HCT116 (cell line): ENCODE results near the gene COA3. TPM values are rescaled to one million over a fixed set of nuclear protein-coding genes. Genes with fewer than 3 reads are reported as not detected.

Experiments
- ATAC-seq: fragments of 200-7000 bp; cut with Tn5 transposase; 2 replicates; pipeline ENCODE4 v1.9.1; 2020; ENCODE audit warnings: mild to moderate bottlenecking, moderate library complexity
- BruUV-seq: library from RNA; stranded (reverse); fragments of 400-500 nt; replicated peaks from 2 replicates; lab custom pipeline; 2021; lab: Mats Ljungman, UMichigan
- CTCF ChIA-PET: fragments of 300-600 bp; sonication (Branson Sonifier 250); formaldehyde crosslinking; loops from one replicate; lab custom pipeline; 2021; ENCODE audit warnings: antibody characterized with exemption; lab: Charles Lee
- POLR2A ChIA-PET: fragments of 300-600, 350-600 bp; sonication (Branson Sonifier 250); formaldehyde crosslinking; loops from one replicate; lab custom pipeline; 2021; ENCODE audit warnings: antibody characterized with exemption; lab: Charles Lee
- RAD21 ChIA-PET, 2 experiments: fragments of 300-600 bp; sonication (Branson Sonifier 250); formaldehyde crosslinking; loops; one replicate each; lab custom pipeline; 2023; ENCODE audit warnings: low total read pairs in 2 of 2; ENCODE audit not compliant: uncharacterized antibody in 2 of 2, unreplicated experiment in 2 of 2, low non-redundant PET in 1 of 2; lab: Charles Lee
- DNase-seq: peaks from one replicate; pipeline ENCODE4 v3.0.0-alpha.2; 2010; ENCODE audit warnings: low read depth, low spot score
- H2AFZ ChIP-seq: fragments of 200-600 bp; shearing (Covaris generic), sonication (generic); 2 replicates; pipeline ENCODE4 v1.6.1; 2017; ENCODE audit warnings: low read depth, mixed run types, mixed read lengths, antibody characterized with exemption, low read length; ENCODE audit not compliant: poor library complexity, severe bottlenecking
- H3K27ac ChIP-seq: 2 replicates; pipeline ENCODE4 v1.5.1; 2012; ENCODE audit warnings: low read depth, low read length
- H3K27me3 ChIP-seq: fragments of 200-600 bp; sonication (generic); 2 replicates; pipeline ENCODE4 v1.6.1; 2016; ENCODE audit warnings: mixed run types, low read length, mixed read lengths; ENCODE audit not compliant: insufficient read depth
- H3K36me3 ChIP-seq, 2 experiments: fragments of 200-500 bp in 1 of 2; fragments of 200-600 bp in 1 of 2; sonication (Bioruptor generic) in 1 of 2; sonication (generic) in 1 of 2; 2 replicates each; pipeline versions ENCODE4 v1.5.1 to v1.6.1; 2014 to 2016; ENCODE audit warnings: low read length in 2 of 2, inconsistent platforms in 1 of 2, mixed read lengths in 1 of 2, mixed run types in 1 of 2; ENCODE audit not compliant: insufficient read depth in 2 of 2, control insufficient read depth in 1 of 2
- H3K4me1 ChIP-seq, 2 experiments: fragments of 200-600 bp in 1 of 2; sonication (generic) in 1 of 2; 2 replicates each; pipeline versions ENCODE4 v1.5.1 to v1.6.1; 2012 to 2017; ENCODE audit warnings: low read length in 2 of 2, inconsistent platforms in 1 of 2, mild to moderate bottlenecking in 1 of 2, mixed read lengths in 1 of 2, mixed run types in 1 of 2, moderate library complexity in 1 of 2; ENCODE audit not compliant: insufficient read depth in 2 of 2, control insufficient read depth in 1 of 2
- H3K4me2 ChIP-seq: fragments of 200-600 bp; sonication (generic); 2 replicates; pipeline ENCODE4 v1.6.1; 2017; ENCODE audit warnings: mixed run types, low read length, mixed read lengths
- H3K4me3 ChIP-seq, 2 experiments: fragments of 200-600 bp in 1 of 2; sonication (generic) in 1 of 2; replicated peaks in 1 of 2; 2 replicates each; pipeline ENCODE4 v1.5.1; 2011 to 2016; ENCODE audit warnings: low read length in 2 of 2, control low read depth in 1 of 2, low read depth in 1 of 2, mild to moderate bottlenecking in 1 of 2, mixed read lengths in 1 of 2, mixed run types in 1 of 2
- H3K79me2 ChIP-seq: fragments of 200-600 bp; sonication (generic); 2 replicates; pipeline ENCODE4 v1.6.1; 2017; ENCODE audit warnings: mild to moderate bottlenecking, mixed run types, low read length, moderate library complexity, mixed read lengths; ENCODE audit not compliant: insufficient read depth
- H3K9ac ChIP-seq: fragments of 200-600 bp; sonication (generic); 2 replicates; pipeline ENCODE4 v1.6.1; 2016; ENCODE audit warnings: low read length, mixed read lengths
- H3K9me2 ChIP-seq: fragments of 200-600 bp; sonication (generic), shearing (Covaris generic); 2 replicates; pipeline ENCODE4 v1.6.1; 2017; ENCODE audit warnings: mixed run types, mild to moderate bottlenecking, moderate library complexity; ENCODE audit not compliant: insufficient read depth
- H3K9me3 ChIP-seq, 2 experiments: fragments of 200-500 bp in 1 of 2; fragments of 200-600 bp in 1 of 2; sonication (Bioruptor generic) in 1 of 2; sonication (generic) in 1 of 2; 2 replicates each; pipeline ENCODE4 v1.6.1; 2014 to 2017; ENCODE audit warnings: low read length in 2 of 2, mixed read lengths in 2 of 2, inconsistent platforms in 1 of 2, low read depth in 1 of 2, mild to moderate bottlenecking in 1 of 2, mixed run types in 1 of 2, moderate library complexity in 1 of 2; ENCODE audit not compliant: control insufficient read depth in 1 of 2, insufficient read depth in 1 of 2
- H4K20me1 ChIP-seq: fragments of 200-600 bp; sonication (generic), shearing (Covaris generic); 2 replicates; pipeline ENCODE4 v1.6.1; 2017; ENCODE audit warnings: mixed run types, mild to moderate bottlenecking, moderate library complexity; ENCODE audit not compliant: insufficient read depth
- CEBPB ChIP-seq: IDR thresholded peaks from 2 replicates; pipeline ENCODE4 v1.6.1; 2012; ENCODE audit warnings: low read depth
- EGR1 ChIP-seq: IDR thresholded peaks from 2 replicates; pipeline ENCODE4 v1.6.1; 2012; ENCODE audit warnings: low read depth
- EZH2 ChIP-seq: fragments of 200-600 bp; sonication (generic); IDR thresholded peaks from 2 replicates; pipeline ENCODE4 v1.6.1; 2017; ENCODE audit warnings: antibody characterized with exemption, mixed run types
- FOSL1 ChIP-seq: IDR thresholded peaks from 2 replicates; pipeline ENCODE4 v1.6.1; 2012; ENCODE audit warnings: low read depth
- JUND ChIP-seq: IDR thresholded peaks from 2 replicates; pipeline ENCODE4 v1.6.1; 2012
- POLR2A ChIP-seq: IDR thresholded peaks from 2 replicates; pipeline ENCODE4 v1.7.0; 2011; ENCODE audit warnings: borderline replicate concordance; ENCODE audit not compliant: insufficient read depth, insufficient read length; ENCODE audit errors: extremely low read depth
- POLR2AphosphoS5 ChIP-seq: IDR thresholded peaks from 2 replicates; pipeline ENCODE4 v1.6.1; 2011; ENCODE audit warnings: mild to moderate bottlenecking, low read depth, low read length, moderate library complexity
- RAD21 ChIP-seq: IDR thresholded peaks from 2 replicates; pipeline ENCODE4 v1.6.1; 2012; ENCODE audit warnings: low read depth, mild to moderate bottlenecking
- SIN3A ChIP-seq: IDR thresholded peaks from 2 replicates; pipeline ENCODE4 v1.6.1; 2012; ENCODE audit warnings: low read depth
- SP1 ChIP-seq: IDR thresholded peaks from 2 replicates; pipeline ENCODE4 v1.6.1; 2012; ENCODE audit warnings: low read depth
- TCF7L2 ChIP-seq: IDR thresholded peaks from 2 replicates; pipeline ENCODE4 v1.7.0; 2011; ENCODE audit warnings: borderline replicate concordance, inconsistent platforms; ENCODE audit not compliant: insufficient read depth, insufficient read length; ENCODE audit errors: extremely low read depth
- ZFX ChIP-seq: fragments of 450-650 bp; IDR thresholded peaks from 2 replicates; pipeline ENCODE4 v1.6.1; 2017
- intact Hi-C: fragments of 100-400 bp; cut with micrococcal nuclease; formaldehyde crosslinking; loops from 2 replicates; pipeline ENCODE4 v1.10.0; 2022
- total RNA-seq: library from RNA; stranded (reverse); gene quantifications from one replicate; pipeline ENCODE4 v1.2.1, GENCODE V29; 2021; ENCODE audit not compliant: unreplicated experiment
- TF ChIP-seq, protein P1 (sequence below): IDR thresholded peaks from 2 replicates; pipeline ENCODE4 v1.6.1; 2012; ENCODE audit warnings: low read depth
- TF ChIP-seq, protein P2 (sequence below): IDR thresholded peaks from 2 replicates; pipeline ENCODE4 v1.6.1; 2012
- TF ChIP-seq, protein P3 (sequence below), 3 experiments: fragments of 200-600 bp in 1 of 3; sonication (generic) in 1 of 3; IDR thresholded peaks in 2 of 3; conservative IDR thresholded peaks in 1 of 3; 2 replicates each; pipeline ENCODE4 v1.5.1; 2012 to 2017; ENCODE audit warnings: low read depth in 2 of 3, low read length in 2 of 3, antibody characterized with exemption in 1 of 3, borderline replicate concordance in 1 of 3, control low read depth in 1 of 3, mild to moderate bottlenecking in 1 of 3, mixed read lengths in 1 of 3, mixed run types in 1 of 3, moderate library complexity in 1 of 3; ENCODE audit not compliant: insufficient read depth in 1 of 3

The COA3 gene
- total RNA-seq, 1 experiment from 2014 or later, result 37.1 TPM

DNA sequence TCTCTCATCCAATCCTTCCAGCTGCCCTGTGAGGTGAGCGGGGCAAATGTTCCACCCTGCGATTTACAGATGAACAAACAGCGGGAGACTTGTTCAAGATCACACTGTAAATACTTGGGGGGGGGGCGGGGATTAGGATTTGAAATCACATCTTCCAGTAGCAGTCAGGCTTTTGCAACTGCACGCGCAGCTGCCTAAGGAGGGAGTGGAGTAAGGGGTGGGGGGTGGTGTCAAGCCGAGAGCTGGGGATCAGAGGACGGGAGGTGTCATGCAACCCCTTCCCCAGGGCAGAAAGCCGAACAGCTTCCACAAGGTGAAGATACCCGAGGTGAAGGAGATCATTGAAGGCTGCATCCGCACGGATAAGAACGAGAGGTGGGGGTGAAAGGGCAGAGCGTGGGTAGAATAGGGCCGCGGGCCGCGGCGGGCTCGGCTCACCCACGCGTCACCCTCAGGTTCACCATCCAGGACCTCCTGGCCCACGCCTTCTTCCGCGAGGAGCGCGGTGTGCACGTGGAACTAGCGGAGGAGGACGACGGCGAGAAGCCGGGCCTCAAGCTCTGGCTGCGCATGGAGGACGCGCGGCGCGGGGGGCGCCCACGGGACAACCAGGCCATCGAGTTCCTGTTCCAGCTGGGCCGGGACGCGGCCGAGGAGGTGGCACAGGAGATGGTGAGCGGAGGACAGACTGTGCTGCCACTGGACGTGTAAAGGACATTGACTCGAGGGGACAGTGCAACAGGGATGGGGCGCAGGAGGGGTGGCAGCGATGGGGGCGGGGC is 13.5 kb downstream of the COA3 start:
- no peak for TF ChIP-seq TCF7L2
- Histone ChIP-seq H3K36me3 (no peaks in the 10 kb centered on the region), H3K4me2 (no peak overlapping the region), H3K4me3 (no peak overlapping the region), H2AFZ (no peak overlapping the region), H3K27me3 (no peaks in the 10 kb centered on the region), H4K20me1 (no peaks in the 10 kb centered on the region), H3K9me2 (no peaks in the 10 kb centered on the region), H3K4me1 (peaks cover 3 to 20% of the 10 kb centered on the region in 2 experiments; a peak in 3 of 4 replicates), H3K9me3 (no peaks in the 10 kb centered on the region), H3K27ac (no peak overlapping the region), H3K79me2 (no peaks in the 10 kb centered on the region), H3K9ac (no peak overlapping the region)
- CTCF ChIA-PET, result interaction anchor here (1.3 kb wide), 1 partner anchor 39 kb away, joined by 3 read pairs; the partner anchor contains the start of gene BECN1
- RAD21 ChIA-PET, result no interaction called here
- DNase-seq (no peak), ATAC-seq (no peak)
- intact Hi-C loops, result no loop called here
- POLR2A ChIA-PET, result no interaction called here
- no TSS peak for BruUV-seq

DNA sequence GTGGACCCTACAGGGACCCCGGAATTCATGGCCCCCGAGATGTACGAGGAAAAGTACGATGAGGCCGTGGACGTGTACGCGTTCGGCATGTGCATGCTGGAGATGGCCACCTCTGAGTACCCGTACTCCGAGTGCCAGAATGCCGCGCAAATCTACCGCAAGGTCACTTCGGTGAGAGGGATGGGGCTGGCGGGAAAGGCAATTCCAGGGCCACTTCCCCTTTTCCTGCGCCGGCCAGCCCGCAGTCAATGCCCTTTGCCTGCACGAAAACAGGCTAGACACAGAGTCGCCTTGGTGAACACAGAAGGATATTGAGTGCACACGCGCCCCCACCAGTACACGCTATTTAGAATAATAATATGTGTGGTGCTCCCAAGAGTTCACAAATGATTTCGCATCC is 14.1 kb downstream of the COA3 start:
- Histone ChIP-seq H3K79me2 (no peaks in the 10 kb centered on the region), H3K27ac (no peak overlapping the region), H3K4me1 (peaks cover 3 to 20% of the 10 kb centered on the region in 2 experiments; a peak in 3 of 4 replicates), H3K9me2 (no peaks in the 10 kb centered on the region), H3K27me3 (no peaks in the 10 kb centered on the region), H2AFZ (no peak overlapping the region), H3K9me3 (no peaks in the 10 kb centered on the region), H3K36me3 (peaks cover under 1% of the 10 kb centered on the region in 2 experiments; a peak in 1 of 4 replicates), H3K9ac (no peak overlapping the region), H3K4me3 (no peak overlapping the region), H4K20me1 (no peaks in the 10 kb centered on the region), H3K4me2 (no peak overlapping the region)
- CTCF ChIA-PET, result no interaction called here
- intact Hi-C loops, result no loop called here
- DNase-seq (no peak), ATAC-seq (no peak)
- BruUV-seq, result no TSS peak
- RAD21 ChIA-PET, result no interaction called here
- POLR2A ChIA-PET, result no interaction called here
- TF ChIP-seq EZH2 (no peak), TCF7L2 (no peak), POLR2AphosphoS5 (no peak), JUND (no peak), FOSL1 (no peak), CEBPB (no peak), SP1 (no peak), RAD21 (no peak), SIN3A (no peak), POLR2A (no peak), ZFX (no peak), EGR1 (no peak)
- TF ChIP-seq, protein P1, sequence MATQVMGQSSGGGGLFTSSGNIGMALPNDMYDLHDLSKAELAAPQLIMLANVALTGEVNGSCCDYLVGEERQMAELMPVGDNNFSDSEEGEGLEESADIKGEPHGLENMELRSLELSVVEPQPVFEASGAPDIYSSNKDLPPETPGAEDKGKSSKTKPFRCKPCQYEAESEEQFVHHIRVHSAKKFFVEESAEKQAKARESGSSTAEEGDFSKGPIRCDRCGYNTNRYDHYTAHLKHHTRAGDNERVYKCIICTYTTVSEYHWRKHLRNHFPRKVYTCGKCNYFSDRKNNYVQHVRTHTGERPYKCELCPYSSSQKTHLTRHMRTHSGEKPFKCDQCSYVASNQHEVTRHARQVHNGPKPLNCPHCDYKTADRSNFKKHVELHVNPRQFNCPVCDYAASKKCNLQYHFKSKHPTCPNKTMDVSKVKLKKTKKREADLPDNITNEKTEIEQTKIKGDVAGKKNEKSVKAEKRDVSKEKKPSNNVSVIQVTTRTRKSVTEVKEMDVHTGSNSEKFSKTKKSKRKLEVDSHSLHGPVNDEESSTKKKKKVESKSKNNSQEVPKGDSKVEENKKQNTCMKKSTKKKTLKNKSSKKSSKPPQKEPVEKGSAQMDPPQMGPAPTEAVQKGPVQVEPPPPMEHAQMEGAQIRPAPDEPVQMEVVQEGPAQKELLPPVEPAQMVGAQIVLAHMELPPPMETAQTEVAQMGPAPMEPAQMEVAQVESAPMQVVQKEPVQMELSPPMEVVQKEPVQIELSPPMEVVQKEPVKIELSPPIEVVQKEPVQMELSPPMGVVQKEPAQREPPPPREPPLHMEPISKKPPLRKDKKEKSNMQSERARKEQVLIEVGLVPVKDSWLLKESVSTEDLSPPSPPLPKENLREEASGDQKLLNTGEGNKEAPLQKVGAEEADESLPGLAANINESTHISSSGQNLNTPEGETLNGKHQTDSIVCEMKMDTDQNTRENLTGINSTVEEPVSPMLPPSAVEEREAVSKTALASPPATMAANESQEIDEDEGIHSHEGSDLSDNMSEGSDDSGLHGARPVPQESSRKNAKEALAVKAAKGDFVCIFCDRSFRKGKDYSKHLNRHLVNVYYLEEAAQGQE, result no peak
- TF ChIP-seq, protein P2, sequence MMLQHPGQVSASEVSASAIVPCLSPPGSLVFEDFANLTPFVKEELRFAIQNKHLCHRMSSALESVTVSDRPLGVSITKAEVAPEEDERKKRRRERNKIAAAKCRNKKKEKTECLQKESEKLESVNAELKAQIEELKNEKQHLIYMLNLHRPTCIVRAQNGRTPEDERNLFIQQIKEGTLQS, result no peak
- TF ChIP-seq, protein P3, sequence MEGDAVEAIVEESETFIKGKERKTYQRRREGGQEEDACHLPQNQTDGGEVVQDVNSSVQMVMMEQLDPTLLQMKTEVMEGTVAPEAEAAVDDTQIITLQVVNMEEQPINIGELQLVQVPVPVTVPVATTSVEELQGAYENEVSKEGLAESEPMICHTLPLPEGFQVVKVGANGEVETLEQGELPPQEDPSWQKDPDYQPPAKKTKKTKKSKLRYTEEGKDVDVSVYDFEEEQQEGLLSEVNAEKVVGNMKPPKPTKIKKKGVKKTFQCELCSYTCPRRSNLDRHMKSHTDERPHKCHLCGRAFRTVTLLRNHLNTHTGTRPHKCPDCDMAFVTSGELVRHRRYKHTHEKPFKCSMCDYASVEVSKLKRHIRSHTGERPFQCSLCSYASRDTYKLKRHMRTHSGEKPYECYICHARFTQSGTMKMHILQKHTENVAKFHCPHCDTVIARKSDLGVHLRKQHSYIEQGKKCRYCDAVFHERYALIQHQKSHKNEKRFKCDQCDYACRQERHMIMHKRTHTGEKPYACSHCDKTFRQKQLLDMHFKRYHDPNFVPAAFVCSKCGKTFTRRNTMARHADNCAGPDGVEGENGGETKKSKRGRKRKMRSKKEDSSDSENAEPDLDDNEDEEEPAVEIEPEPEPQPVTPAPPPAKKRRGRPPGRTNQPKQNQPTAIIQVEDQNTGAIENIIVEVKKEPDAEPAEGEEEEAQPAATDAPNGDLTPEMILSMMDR (IDR thresholded peaks at IDR 0.05 in 2 of 3, conservative IDR thresholded peaks at IDR 0.05 in 1 of 3; ENCODE audit: borderline replicate concordance in 1 of 3, insufficient read depth in 1 of 3, low read depth in 2 of 3, low read length in 2 of 3), result no peak
